ENCODE results near the gene DCBLD1. TPM values are rescaled to one million over a fixed set of nuclear protein-coding genes. Genes with fewer than 3 reads are reported as not detected.
A peak's percentile ranks its signal among the peaks of the same experiment; 100 is the strongest.

Gene DCBLD1
- total and polyA plus RNA-seq, 2 of the 13 experiments (the other 11 are each of a cell fraction or from before 2014, with no cell fraction given), result 23.2 to 41.5 TPM

GRCh38 chr6:117477988-117478852 lies 4.3 kb upstream of the DCBLD1 start (continued):
- no peak for TF ChIP-seq KIAA2018 (CRISPR knock-in tag; IDR thresholded peaks at IDR 0.05; ENCODE audit: borderline replicate concordance)
- TF ChIP-seq ATAD3A (CRISPR knock-in tag; IDR thresholded peaks at IDR 0.05), result no peak
- TF ChIP-seq CC2D1A (CRISPR knock-in tag; IDR thresholded peaks at IDR 0.05), result 0 out of 2 replicates have a peak, but pooled peaks have one; percentile 68
- no peak for TF ChIP-seq POLR2AphosphoS5 (IDR thresholded peaks at IDR 0.05; ENCODE audit: low read depth, low read length)
- peak; percentile 96 for TF ChIP-seq REPIN1 (CRISPR knock-in tag; IDR thresholded peaks at IDR 0.05; ENCODE audit: borderline replicate concordance, low read depth)
- TF ChIP-seq ERF (CRISPR knock-in tag; IDR thresholded peaks at IDR 0.05), result peak; percentile 62; the same call in 1 of the 2 replicates
- no peak for TF ChIP-seq SUZ12 (IDR thresholded peaks at IDR 0.05; ENCODE audit: low read depth, low read length)
- 0 out of 2 replicates have a peak, but pooled peaks have one; percentile 49 for TF ChIP-seq STAT5B (CRISPR knock-in tag; IDR thresholded peaks at IDR 0.05)
- TF ChIP-seq KDM3A (CRISPR knock-in tag; IDR thresholded peaks at IDR 0.05; ENCODE audit: low read depth), result peak; percentile 90; the same call in 1 of the 2 replicates
- TF ChIP-seq GFI1 (CRISPR knock-in tag; IDR thresholded peaks at IDR 0.05; ENCODE audit: borderline replicate concordance), result 0 out of 2 replicates have a peak, but pooled peaks have one; percentile 48
- 0 out of 2 replicates have a peak, but pooled peaks have one; percentile 66 for TF ChIP-seq ZNF792 (CRISPR knock-in tag; IDR thresholded peaks at IDR 0.05)
- no peak for TF ChIP-seq ZNF530 (CRISPR knock-in tag; IDR thresholded peaks at IDR 0.05; ENCODE audit: low read depth)
- no peak for TF ChIP-seq NFAT5 (CRISPR knock-in tag; IDR thresholded peaks at IDR 0.05)
- TF ChIP-seq TEAD2 (CRISPR knock-in tag; IDR thresholded peaks at IDR 0.05), result no peak
- no peak for TF ChIP-seq ZNF44 (CRISPR knock-in tag; IDR thresholded peaks at IDR 0.05)
- TF ChIP-seq ZNF724P (CRISPR knock-in tag; IDR thresholded peaks at IDR 0.05; ENCODE audit: borderline replicate concordance), result no peak
- no peak for TF ChIP-seq ZNF720 (CRISPR knock-in tag; IDR thresholded peaks at IDR 0.05)
